HepG2 (cell line): ENCODE data around the gene OPRL1. TPM values are rescaled to one million over a fixed set of nuclear protein-coding genes. Genes with fewer than 3 reads are reported as not detected.

Experiments used
- ATAC-seq: fragments of 200-7000 bp; cut with Tn5 transposase; 3 replicates; pipeline ENCODE4 v1.9.1; 2020; ENCODE audit warnings: mild to moderate bottlenecking, moderate library complexity
- BruUV-seq: library from RNA; stranded (reverse); fragments of 400-500 nt; replicated peaks from 2 replicates; lab custom pipeline; 2021; lab: Mats Ljungman, UMichigan
- CTCF ChIA-PET: fragments of 300-600 bp; formaldehyde crosslinking; extraction: SDS; loops from one replicate; lab custom pipeline; 2021; ENCODE audit warnings: low total read pairs, inconsistent platforms, low intra/inter-chr PET ratio; lab: Yijun Ruan, JAX
- POLR2A ChIA-PET: fragments of 350-600 bp; sonication (Branson Sonifier 250); formaldehyde crosslinking; loops from one replicate; lab custom pipeline; 2020; ENCODE audit warnings: antibody characterized with exemption, inconsistent platforms; lab: Yijun Ruan, JAX
- DNase-seq: peaks from one replicate; pipeline ENCODE4 v3.0.0-alpha.2; 2015; ENCODE audit warnings: low spot score
- FAIRE-seq: peaks from 3 replicates; lab custom pipeline; 2011; peaks lifted over from hg19 to GRCh38; lab: Jason Lieb, UNC
- H2AFZ ChIP-seq: one replicate; pipeline ENCODE4 v1.6.1; 2011; ENCODE audit warnings: low read length, inconsistent platforms
- H3K27ac ChIP-seq: fragments of 300-600 bp; 3 replicates; pipeline ENCODE4 v1.8.0; 2011; ENCODE audit warnings: mixed run types, mild to moderate bottlenecking, mixed read lengths, low read length, inconsistent platforms; ENCODE audit not compliant: insufficient read depth; ENCODE audit errors: extremely low read length
- H3K27me3 ChIP-seq, 2 experiments: fragments of 200-600 bp in 1 of 2; 2 replicates in 1 of 2; 3 replicates in 1 of 2; pipeline versions ENCODE4 v1.6.0 to v1.8.0; 2011; ENCODE audit warnings: low read length in 2 of 2, mild to moderate bottlenecking in 2 of 2, moderate library complexity in 2 of 2, inconsistent platforms in 1 of 2; ENCODE audit not compliant: insufficient read depth in 2 of 2, control insufficient read depth in 1 of 2
- H3K36me3 ChIP-seq, 2 experiments: fragments of 200-600 bp in 1 of 2; replicated peaks in 1 of 2; 2 replicates in 1 of 2; 3 replicates in 1 of 2; pipeline versions ENCODE4 v1.5.1 to v1.8.0; 2011; ENCODE audit warnings: low read length in 2 of 2, inconsistent platforms in 1 of 2; ENCODE audit not compliant: insufficient read depth in 2 of 2, control insufficient read depth in 1 of 2
- H3K4me1 ChIP-seq: 2 replicates; pipeline ENCODE4 v1.5.1; 2012; ENCODE audit warnings: low read length, inconsistent platforms; ENCODE audit not compliant: insufficient read depth
- H3K4me2 ChIP-seq: 2 replicates; pipeline ENCODE4 v1.6.0; 2011; ENCODE audit warnings: low read depth, low read length, inconsistent platforms
- H3K4me3 ChIP-seq, 3 experiments: fragments of 200-600 bp in 1 of 3; sonication (generic), shearing (Covaris generic) in 1 of 3; replicated peaks in 1 of 3; 2 replicates each; pipeline ENCODE4 v1.5.1; 2011 to 2016; ENCODE audit warnings: low read length in 3 of 3, inconsistent platforms in 2 of 3, low read depth in 2 of 3, mild to moderate bottlenecking in 2 of 3, control low read depth in 1 of 3, mixed read lengths in 1 of 3; ENCODE audit not compliant: insufficient read depth in 1 of 3
- H3K79me2 ChIP-seq: one replicate; pipeline ENCODE4 v1.6.1; 2011; ENCODE audit warnings: low read length, inconsistent platforms; ENCODE audit not compliant: insufficient read depth
- H3K9ac ChIP-seq: 2 replicates; pipeline ENCODE4 v1.6.0; 2011; ENCODE audit warnings: mild to moderate bottlenecking, low read depth, low read length, inconsistent platforms; ENCODE audit not compliant: insufficient read depth
- H3K9me3 ChIP-seq: 2 replicates; pipeline ENCODE4 v1.5.1; 2012; ENCODE audit warnings: mild to moderate bottlenecking, low read length
- H4K20me1 ChIP-seq: 2 replicates; pipeline ENCODE4 v1.6.0; 2011; ENCODE audit warnings: inconsistent platforms, mild to moderate bottlenecking, low read length, moderate library complexity; ENCODE audit not compliant: insufficient read depth
- ADNP ChIP-seq: sonication (generic); formaldehyde crosslinking; IDR thresholded peaks from 2 replicates; pipeline ENCODE4 v1.4.0; 2020; ENCODE audit warnings: missing genetic modification reagents
- HMG20A ChIP-seq: IDR thresholded peaks from 2 replicates; pipeline ENCODE4 v1.6.1; 2016; ENCODE audit warnings: borderline replicate concordance
- HNRNPL ChIP-seq: fragments of 200-400 bp; formaldehyde crosslinking; IDR thresholded peaks from 2 replicates; pipeline ENCODE4 v1.6.1; 2017; ENCODE audit warnings: mild to moderate bottlenecking, low read depth, low read length
- HOXA5 ChIP-seq: sonication (generic); formaldehyde crosslinking; IDR thresholded peaks from 2 replicates; pipeline ENCODE4 v1.4.0; 2020; ENCODE audit warnings: missing genetic modification reagents
- KMT2B ChIP-seq: IDR thresholded peaks from 2 replicates; pipeline ENCODE4 v1.6.1; 2016; ENCODE audit warnings: missing genetic modification reagents, missing compliant biosample characterization
- PRMT3 ChIP-seq: sonication (generic); formaldehyde crosslinking; IDR thresholded peaks from 2 replicates; pipeline ENCODE4 v1.8.1; 2022; ENCODE audit warnings: low read depth, mild to moderate bottlenecking, moderate library complexity, missing genetic modification reagents, borderline replicate concordance
- SALL2 ChIP-seq: sonication (generic); formaldehyde crosslinking; IDR thresholded peaks from 2 replicates; pipeline ENCODE4 v1.8.1; 2023; ENCODE audit warnings: mild to moderate bottlenecking, missing genetic modification reagents, inconsistent platforms
- ZNF296 ChIP-seq: sonication (generic); formaldehyde crosslinking; conservative IDR thresholded peaks from 2 replicates; pipeline ENCODE4 v1.5.0; 2020; ENCODE audit warnings: mild to moderate bottlenecking, missing genetic modification reagents
- ZNF619 ChIP-seq: sonication (generic); formaldehyde crosslinking; IDR thresholded peaks from 2 replicates; pipeline ENCODE4 v1.4.0; 2020; ENCODE audit warnings: mild to moderate bottlenecking, missing genetic modification reagents
- WGBS: methylation state at CpG from one replicate; pipeline ENCODE4 v1.1.6; 2017; ENCODE audit warnings: low lambda C conversion rate; 5-methylcytosine and 5-hydroxymethylcytosine counted together
- in situ Hi-C: cut with HindIII; loops from 2 replicates; pipeline ENCODE4 v1.10.0; 2017; ENCODE audit warnings: low pct_unique_long_range_greater_than_20kb; ENCODE audit not compliant: extremely low pct_ligation_motif_present
- intact Hi-C: fragments of 100-400 bp; cut with micrococcal nuclease; formaldehyde crosslinking; loops from one replicate; pipeline ENCODE4 v1.10.0; 2022; ENCODE audit not compliant: unreplicated experiment
- polyA plus RNA-seq, 8 experiments: library from polyadenylated mRNA; depleted of rRNA in 3 of 8; stranded (reverse) in 7 of 8; unstranded in 1 of 8; fragments of >200 nt; fragmentation: Illumina TruSeq in 4 of 8; extraction: Trizol in 4 of 8; gene quantifications; 2 replicates each; pipeline versions ENCODE4 v1.2.1 to v1.2.3, GENCODE V29; 2011 to 2016; ENCODE audit warnings: low read depth in 4 of 8, missing spikeins in 1 of 8, mixed read lengths in 1 of 8; ENCODE audit not compliant: insufficient read depth in 1 of 8
- total RNA-seq, 5 experiments: library from RNA; depleted of rRNA; stranded (reverse); fragments of >200 nt; fragmentation: Illumina TruSeq; extraction: Trizol; gene quantifications; 2 replicates each; pipeline ENCODE4 v1.2.3, GENCODE V29; 2016; ENCODE audit warnings: low read depth in 1 of 5
- TF ChIP-seq, protein P1 (sequence below): sonication (generic); formaldehyde crosslinking; IDR thresholded peaks from 2 replicates; pipeline ENCODE4 v1.5.0; 2020; ENCODE audit warnings: mild to moderate bottlenecking, missing genetic modification reagents
- TF ChIP-seq, protein P2 (sequence below), 2 experiments: sonication (generic) in 1 of 2; formaldehyde crosslinking in 1 of 2; IDR thresholded peaks; 2 replicates each; pipeline versions ENCODE4 v1.4.0 to v1.6.1; 2018 to 2020; ENCODE audit warnings: missing genetic modification reagents in 2 of 2, borderline replicate concordance in 1 of 2, low read depth in 1 of 2, mild to moderate bottlenecking in 1 of 2, missing biosample characterization in 1 of 2
- TF ChIP-seq, protein P3 (sequence below): sonication (generic); formaldehyde crosslinking; IDR thresholded peaks from 2 replicates; pipeline ENCODE4 v1.9.0; 2021; ENCODE audit warnings: missing genetic modification reagents, borderline replicate concordance
- TF ChIP-seq, protein P4 (sequence below): sonication (generic); formaldehyde crosslinking; IDR thresholded peaks from 2 replicates; pipeline ENCODE4 v1.4.0; 2020; ENCODE audit warnings: mild to moderate bottlenecking, missing genetic modification reagents, borderline replicate concordance

The OPRL1 gene
- total and polyA plus RNA-seq, 2 of the 13 experiments (the other 11 are each of a cell fraction or from before 2014, with no cell fraction given): 0.35 to 0.71 TPM

DNA sequence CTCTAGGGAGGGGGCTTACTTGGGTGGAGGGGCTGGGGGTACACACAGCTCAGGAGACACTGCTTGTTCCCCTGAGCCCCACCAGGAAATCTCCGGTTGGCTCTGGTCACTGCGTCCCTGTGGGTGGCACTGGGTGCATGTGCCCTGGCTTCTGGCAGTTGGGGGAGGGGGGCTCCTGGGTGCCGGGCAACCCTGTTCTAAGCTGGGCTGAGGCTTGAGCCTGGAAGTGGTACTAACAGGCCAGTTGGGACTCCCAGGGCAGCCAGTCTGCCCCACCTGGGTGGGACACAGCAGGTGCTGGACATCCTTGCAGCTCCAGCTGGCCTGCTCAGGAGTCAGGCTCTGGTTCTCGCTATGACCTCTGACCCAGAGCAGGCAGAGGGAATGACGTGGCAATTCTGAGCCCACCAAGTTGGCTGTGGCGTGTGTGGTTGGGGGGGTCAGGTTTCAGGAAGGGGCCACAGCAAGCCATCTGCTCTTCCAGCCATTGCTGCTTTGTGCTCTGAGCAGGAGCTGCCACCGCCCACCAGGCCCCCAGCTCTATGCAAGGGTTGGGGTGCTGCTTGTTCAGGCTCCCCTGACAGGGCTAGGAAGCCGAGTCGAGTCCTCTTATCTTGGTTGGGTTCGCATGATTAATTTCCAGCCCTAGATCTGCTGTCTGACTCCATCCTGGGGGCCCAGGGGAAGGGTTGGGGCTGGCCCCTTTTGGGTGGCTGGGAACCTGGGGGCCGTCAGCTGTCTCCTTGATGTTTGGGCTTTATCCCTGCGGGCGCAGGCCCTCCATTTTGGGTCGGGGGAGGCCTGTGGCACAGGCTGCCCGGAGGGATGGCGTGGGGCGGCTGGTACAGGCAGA lies 43.3 kb upstream of the OPRL1 start:
- in situ Hi-C loops (no loop called here), intact Hi-C loops (loop anchor here (1.0 to 2.0 kb wide), 3 partner anchors 12 to 55 kb away; partner anchors contain the start of gene PRPF6)
- Histone ChIP-seq H3K27me3 (no peaks in the 10 kb centered on the region), H3K4me1 (peaks cover 63% of the 10 kb centered on the region), H2AFZ (no peak overlapping the region), H3K4me3 (peak overlapping the region; percentile 57 to 84 (median 71)), H3K9ac (peak overlapping the region; percentile 82), H3K4me2 (peak overlapping the region; percentile 92), H3K27ac (peak overlapping the region; percentile 82), H3K36me3 (peaks cover 17 to 23% of the 10 kb centered on the region in 2 experiments), H3K9me3 (no peaks in the 10 kb centered on the region), H4K20me1 (no peaks in the 10 kb centered on the region), H3K79me2 (peaks cover 18% of the 10 kb centered on the region)
- POLR2A ChIA-PET: interaction anchor here (0.8 to 10.1 kb wide), 19 partner anchors 8 to 409 kb away, joined by 3 to 252 read pairs (median 5); partner anchors contain the start of genes GMEB2, OPRL1, PRPF6 and RTEL1
- TSS peak; percentile 61 for BruUV-seq
- peak; percentile 75 for DNase-seq
- 11% methylated on average over 12 of the region's 17 CpGs for WGBS
- FAIRE-seq: peak; percentile 44
- peak; percentile 11 for ATAC-seq
- CTCF ChIA-PET: no interaction called here
- TF ChIP-seq, protein P1, sequence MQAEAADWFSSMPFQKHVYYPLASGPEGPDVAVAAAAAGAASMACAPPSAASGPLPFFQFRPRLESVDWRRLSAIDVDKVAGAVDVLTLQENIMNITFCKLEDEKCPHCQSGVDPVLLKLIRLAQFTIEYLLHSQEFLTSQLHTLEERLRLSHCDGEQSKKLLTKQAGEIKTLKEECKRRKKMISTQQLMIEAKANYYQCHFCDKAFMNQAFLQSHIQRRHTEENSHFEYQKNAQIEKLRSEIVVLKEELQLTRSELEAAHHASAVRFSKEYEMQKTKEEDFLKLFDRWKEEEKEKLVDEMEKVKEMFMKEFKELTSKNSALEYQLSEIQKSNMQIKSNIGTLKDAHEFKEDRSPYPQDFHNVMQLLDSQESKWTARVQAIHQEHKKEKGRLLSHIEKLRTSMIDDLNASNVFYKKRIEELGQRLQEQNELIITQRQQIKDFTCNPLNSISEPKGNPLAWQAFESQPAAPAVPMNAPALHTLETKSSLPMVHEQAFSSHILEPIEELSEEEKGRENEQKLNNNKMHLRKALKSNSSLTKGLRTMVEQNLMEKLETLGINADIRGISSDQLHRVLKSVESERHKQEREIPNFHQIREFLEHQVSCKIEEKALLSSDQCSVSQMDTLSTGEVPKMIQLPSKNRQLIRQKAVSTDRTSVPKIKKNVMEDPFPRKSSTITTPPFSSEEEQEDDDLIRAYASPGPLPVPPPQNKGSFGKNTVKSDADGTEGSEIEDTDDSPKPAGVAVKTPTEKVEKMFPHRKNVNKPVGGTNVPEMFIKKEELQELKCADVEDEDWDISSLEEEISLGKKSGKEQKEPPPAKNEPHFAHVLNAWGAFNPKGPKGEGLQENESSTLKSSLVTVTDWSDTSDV (CRISPR knock-in tag): no peak
- TF ChIP-seq SALL2 (no peak), HOXA5 (CRISPR knock-in tag) (0 out of 2 replicates have a peak, but pooled peaks have one; percentile 15), KMT2B (CRISPR knock-in tag) (no peak), ADNP (CRISPR knock-in tag) (no peak), ZNF619 (CRISPR knock-in tag) (no peak), HNRNPL (peak; percentile 98), PRMT3 (CRISPR knock-in tag) (no peak), ZNF296 (CRISPR knock-in tag) (no peak; the same call in 1 of the 2 replicates), HMG20A (no peak)
- TF ChIP-seq, protein P2, sequence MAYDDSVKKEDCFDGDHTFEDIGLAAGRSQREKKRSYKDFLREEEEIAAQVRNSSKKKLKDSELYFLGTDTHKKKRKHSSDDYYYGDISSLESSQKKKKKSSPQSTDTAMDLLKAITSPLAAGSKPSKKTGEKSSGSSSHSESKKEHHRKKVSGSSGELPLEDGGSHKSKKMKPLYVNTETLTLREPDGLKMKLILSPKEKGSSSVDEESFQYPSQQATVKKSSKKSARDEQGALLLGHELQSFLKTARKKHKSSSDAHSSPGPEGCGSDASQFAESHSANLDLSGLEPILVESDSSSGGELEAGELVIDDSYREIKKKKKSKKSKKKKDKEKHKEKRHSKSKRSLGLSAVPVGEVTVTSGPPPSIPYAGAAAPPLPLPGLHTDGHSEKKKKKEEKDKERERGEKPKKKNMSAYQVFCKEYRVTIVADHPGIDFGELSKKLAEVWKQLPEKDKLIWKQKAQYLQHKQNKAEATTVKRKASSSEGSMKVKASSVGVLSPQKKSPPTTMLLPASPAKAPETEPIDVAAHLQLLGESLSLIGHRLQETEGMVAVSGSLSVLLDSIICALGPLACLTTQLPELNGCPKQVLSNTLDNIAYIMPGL (CRISPR knock-in tag; IDR thresholded peaks at IDR 0.05; ENCODE audit: borderline replicate concordance in 1 of 2, low read depth in 1 of 2): peak; percentile 12; a peak in 2 of 4 replicates
- TF ChIP-seq, protein P3, sequence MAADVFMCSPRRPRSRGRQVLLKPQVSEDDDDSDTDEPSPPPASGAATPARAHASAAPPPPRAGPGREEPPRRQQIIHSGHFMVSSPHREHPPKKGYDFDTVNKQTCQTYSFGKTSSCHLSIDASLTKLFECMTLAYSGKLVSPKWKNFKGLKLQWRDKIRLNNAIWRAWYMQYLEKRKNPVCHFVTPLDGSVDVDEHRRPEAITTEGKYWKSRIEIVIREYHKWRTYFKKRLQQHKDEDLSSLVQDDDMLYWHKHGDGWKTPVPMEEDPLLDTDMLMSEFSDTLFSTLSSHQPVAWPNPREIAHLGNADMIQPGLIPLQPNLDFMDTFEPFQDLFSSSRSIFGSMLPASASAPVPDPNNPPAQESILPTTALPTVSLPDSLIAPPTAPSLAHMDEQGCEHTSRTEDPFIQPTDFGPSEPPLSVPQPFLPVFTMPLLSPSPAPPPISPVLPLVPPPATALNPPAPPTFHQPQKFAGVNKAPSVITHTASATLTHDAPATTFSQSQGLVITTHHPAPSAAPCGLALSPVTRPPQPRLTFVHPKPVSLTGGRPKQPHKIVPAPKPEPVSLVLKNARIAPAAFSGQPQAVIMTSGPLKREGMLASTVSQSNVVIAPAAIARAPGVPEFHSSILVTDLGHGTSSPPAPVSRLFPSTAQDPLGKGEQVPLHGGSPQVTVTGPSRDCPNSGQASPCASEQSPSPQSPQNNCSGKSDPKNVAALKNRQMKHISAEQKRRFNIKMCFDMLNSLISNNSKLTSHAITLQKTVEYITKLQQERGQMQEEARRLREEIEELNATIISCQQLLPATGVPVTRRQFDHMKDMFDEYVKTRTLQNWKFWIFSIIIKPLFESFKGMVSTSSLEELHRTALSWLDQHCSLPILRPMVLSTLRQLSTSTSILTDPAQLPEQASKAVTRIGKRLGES (CRISPR knock-in tag): no peak
- TF ChIP-seq, protein P4, sequence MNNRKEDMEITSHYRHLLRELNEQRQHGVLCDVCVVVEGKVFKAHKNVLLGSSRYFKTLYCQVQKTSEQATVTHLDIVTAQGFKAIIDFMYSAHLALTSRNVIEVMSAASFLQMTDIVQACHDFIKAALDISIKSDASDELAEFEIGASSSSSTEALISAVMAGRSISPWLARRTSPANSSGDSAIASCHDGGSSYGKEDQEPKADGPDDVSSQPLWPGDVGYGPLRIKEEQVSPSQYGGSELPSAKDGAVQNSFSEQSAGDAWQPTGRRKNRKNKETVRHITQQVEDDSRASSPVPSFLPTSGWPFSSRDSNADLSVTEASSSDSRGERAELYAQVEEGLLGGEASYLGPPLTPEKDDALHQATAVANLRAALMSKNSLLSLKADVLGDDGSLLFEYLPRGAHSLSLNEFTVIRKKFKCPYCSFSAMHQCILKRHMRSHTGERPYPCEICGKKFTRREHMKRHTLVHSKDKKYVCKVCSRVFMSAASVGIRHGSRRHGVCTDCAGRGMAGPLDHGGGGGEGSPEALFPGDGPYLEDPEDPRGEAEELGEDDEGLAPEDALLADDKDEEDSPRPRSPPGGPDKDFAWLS: peak; percentile 91
